K562 (cell line): ENCODE results near the gene CRTC3. TPM values are rescaled to one million over a fixed set of nuclear protein-coding genes. Genes with fewer than 3 reads are reported as not detected.

Experiments used
- ATAC-seq: fragments of 200-7000 bp; cut with Tn5 transposase; 3 replicates; pipeline ENCODE4 v1.9.1; 2020; ENCODE audit warnings: moderate library complexity
- BruUV-seq: library from RNA; stranded (reverse); fragments of 400-500 nt; replicated peaks from 2 replicates; lab custom pipeline; 2021; lab: Mats Ljungman, UMichigan
- CTCF ChIA-PET: fragments of 300-600 bp; formaldehyde crosslinking; extraction: SDS; loops from one replicate; lab custom pipeline; 2021; ENCODE audit warnings: low intra/inter-chr PET ratio; lab: Yijun Ruan, JAX
- POLR2A ChIA-PET: fragments of 300-600, 350-650 bp; sonication (Branson Sonifier 250); formaldehyde crosslinking; extraction: SDS; loops from one replicate; lab custom pipeline; 2021; ENCODE audit warnings: antibody characterized with exemption, inconsistent platforms; lab: Yijun Ruan, JAX
- DNase-seq, 4 experiments: peaks; one replicate each; pipeline versions ENCODE4 v3.0.0 to v3.0.0-alpha.2; 2011 to 2018; ENCODE audit warnings: low spot score in 3 of 4, mixed read lengths in 3 of 4; ENCODE audit errors: extremely low read depth in 1 of 4
- FAIRE-seq: peaks from 2 replicates; lab custom pipeline; 2011; peaks lifted over from hg19 to GRCh38; lab: Jason Lieb, UNC
- H2AFZ ChIP-seq: 2 replicates; pipeline ENCODE4 v1.6.0; 2011; ENCODE audit warnings: low read depth, low read length, control low read depth, inconsistent platforms
- H3K27ac ChIP-seq: fragments of 200-600 bp; 3 replicates; pipeline ENCODE4 v1.8.0; 2011; ENCODE audit warnings: low read depth, mild to moderate bottlenecking, control low read depth, inconsistent platforms, low read length, moderate library complexity, mixed read lengths; ENCODE audit errors: extremely low read depth
- H3K27me3 ChIP-seq, 2 experiments: fragments of 300-600 bp in 1 of 2; 2 replicates in 1 of 2; 3 replicates in 1 of 2; pipeline versions ENCODE4 v1.6.0 to v1.8.0; 2011; ENCODE audit warnings: inconsistent platforms in 2 of 2, low read length in 2 of 2, mild to moderate bottlenecking in 1 of 2, mixed read lengths in 1 of 2, moderate library complexity in 1 of 2; ENCODE audit not compliant: control insufficient read depth in 2 of 2, insufficient read depth in 2 of 2
- H3K36me3 ChIP-seq: fragments of 300-600 bp; 3 replicates; pipeline ENCODE4 v1.8.0; 2011; ENCODE audit warnings: mild to moderate bottlenecking, low read length, inconsistent platforms; ENCODE audit not compliant: control insufficient read depth, insufficient read depth
- H3K4me1 ChIP-seq, 2 experiments: fragments of 200-600 bp in 1 of 2; replicated peaks in 1 of 2; 2 replicates in 1 of 2; 3 replicates in 1 of 2; pipeline versions ENCODE4 v1.5.1 to v1.8.0; 2011; ENCODE audit warnings: inconsistent platforms in 2 of 2, low read length in 2 of 2, mild to moderate bottlenecking in 1 of 2, mixed read lengths in 1 of 2, moderate library complexity in 1 of 2; ENCODE audit not compliant: control insufficient read depth in 2 of 2, insufficient read depth in 2 of 2
- H3K4me2 ChIP-seq: 2 replicates; pipeline ENCODE4 v1.6.1; 2011; ENCODE audit warnings: low read length, control low read depth, inconsistent platforms, mixed read lengths; ENCODE audit not compliant: insufficient read depth
- H3K4me3 ChIP-seq: fragments of 200-600 bp; sonication (generic), shearing (Covaris generic); 2 replicates; pipeline ENCODE4 v1.5.1; 2016; ENCODE audit warnings: control low read depth, inconsistent platforms
- H3K79me2 ChIP-seq: fragments of 200-600 bp; 3 replicates; pipeline ENCODE4 v1.8.0; 2011; ENCODE audit warnings: low read length, inconsistent platforms; ENCODE audit not compliant: control insufficient read depth, insufficient read depth
- H3K9ac ChIP-seq, 2 experiments: 2 replicates each; pipeline versions ENCODE4 v1.6.0 to v1.6.1; 2011; ENCODE audit warnings: low read depth in 2 of 2, low read length in 2 of 2, control low read depth in 1 of 2, inconsistent platforms in 1 of 2, mild to moderate bottlenecking in 1 of 2, mixed read lengths in 1 of 2; ENCODE audit not compliant: insufficient read depth in 1 of 2
- H3K9me1 ChIP-seq: one replicate; pipeline ENCODE4 v1.6.0; 2011; ENCODE audit warnings: inconsistent platforms, mild to moderate bottlenecking, low read length, moderate library complexity; ENCODE audit not compliant: control insufficient read depth, insufficient read depth
- H3K9me3 ChIP-seq: replicated peaks from 2 replicates; pipeline ENCODE4 v1.5.1; 2011; ENCODE audit warnings: low read depth, low read length, inconsistent platforms; ENCODE audit not compliant: control insufficient read depth, insufficient read depth
- H4K20me1 ChIP-seq: replicated peaks from 2 replicates; pipeline ENCODE4 v1.6.1; 2011; ENCODE audit warnings: low read length, inconsistent platforms, mixed read lengths; ENCODE audit not compliant: control insufficient read depth, insufficient read depth
- BACH1 ChIP-seq: fragments of 200-800 bp; sonication (Bioruptor generic); IDR thresholded peaks from 2 replicates; pipeline ENCODE4 v1.6.1; 2016; ENCODE audit warnings: missing genetic modification characterization, missing compliant biosample characterization
- HDGF ChIP-seq: fragments of 450-650 bp; IDR thresholded peaks from 2 replicates; pipeline ENCODE4 v1.6.1; 2016
- MAFK ChIP-seq: IDR thresholded peaks from 2 replicates; pipeline ENCODE4 v1.6.1; 2011; ENCODE audit warnings: low read length, improper control_type of control experiment
- RUNX1 ChIP-seq: sonication (generic); IDR thresholded peaks from 2 replicates; pipeline ENCODE4 v1.6.1; 2016; ENCODE audit warnings: antibody characterized with exemption, low read depth
- TAL1 ChIP-seq: fragments of 450-650 bp; IDR thresholded peaks from 2 replicates; pipeline ENCODE4 v1.6.1; 2016; ENCODE audit warnings: mild to moderate bottlenecking
- ZKSCAN8 ChIP-seq: fragments of 200-800 bp; sonication (Bioruptor generic); IDR thresholded peaks from 2 replicates; pipeline ENCODE4 v1.6.1; 2016; ENCODE audit warnings: missing genetic modification characterization, missing compliant biosample characterization
- ZNF282 ChIP-seq: sonication (generic); formaldehyde crosslinking; IDR thresholded peaks from 2 replicates; pipeline ENCODE4 v1.8.1; 2023; ENCODE audit warnings: missing genetic modification reagents
- WGBS: fragments of 100-300 bp; shearing (Covaris generic); methylation state at CpG from one replicate; pipeline ENCODE4 v1.1.6; 2016; ENCODE audit warnings: low coverage, mixed read lengths; ENCODE audit not compliant: insufficient coverage; ENCODE audit errors: missing lambda C conversion rate; 5-methylcytosine and 5-hydroxymethylcytosine counted together
- in situ Hi-C: fragments of 300-500 bp; cut with MboI; formaldehyde crosslinking; loops from 4 replicates; pipeline ENCODE4 v1.15.0; 2018; ENCODE audit warnings: inconsistent platforms, mixed read lengths
- intact Hi-C: fragments of 100-400 bp; cut with micrococcal nuclease; formaldehyde crosslinking; loops from 2 replicates; pipeline ENCODE4 v1.14.2; 2022
- polyA plus RNA-seq, 8 experiments: library from polyadenylated mRNA; depleted of rRNA in 4 of 8; stranded (reverse) in 5 of 8; unstranded in 3 of 8; fragments of >200 nt; fragmentation: Nextera tagmentation in 2 of 8; fragmentation: Illumina TruSeq in 1 of 8; extraction: Ambion mirVana in 2 of 8; extraction: Trizol in 1 of 8; gene quantifications; 2 replicates each; pipeline versions ENCODE4 v1.2.1 to v1.2.3, GENCODE V29; 2011 to 2014; ENCODE audit warnings: inconsistent platforms in 1 of 8, missing spikeins in 1 of 8
- total RNA-seq, 7 experiments: library from RNA; depleted of rRNA in 6 of 7; stranded (reverse); fragments of >200 nt in 6 of 7; fragmentation: Illumina TruSeq in 2 of 7; extraction: Trizol in 2 of 7; gene quantifications; 2 replicates each; pipeline versions ENCODE4 v1.2.1 to v1.2.3, GENCODE V29; 2011 to 2021; ENCODE audit warnings: low replicate concordance in 1 of 7
- TF ChIP-seq, protein P1 (sequence below): fragments of 450-650 bp; IDR thresholded peaks from 2 replicates; pipeline ENCODE4 v1.6.1; 2016; ENCODE audit warnings: low read depth, mild to moderate bottlenecking, moderate library complexity
- TF ChIP-seq, protein P2 (sequence below): fragments of 450-650 bp; conservative IDR thresholded peaks from 2 replicates; pipeline ENCODE4 v1.6.1; 2016; ENCODE audit warnings: missing genetic modification characterization, low read depth, mild to moderate bottlenecking, control low read depth, missing compliant biosample characterization
- TF ChIP-seq, protein P3 (sequence below): sonication (generic); formaldehyde crosslinking; IDR thresholded peaks from 2 replicates; pipeline ENCODE4 v1.8.0; 2022; ENCODE audit warnings: mild to moderate bottlenecking, missing genetic modification reagents

The CRTC3 gene
- total and polyA plus RNA-seq, 9 of the 15 experiments (the other 6 are each of a cell fraction or from before 2014, with no cell fraction given): 1.2 to 19.0 (median 11.6) TPM

DNA sequence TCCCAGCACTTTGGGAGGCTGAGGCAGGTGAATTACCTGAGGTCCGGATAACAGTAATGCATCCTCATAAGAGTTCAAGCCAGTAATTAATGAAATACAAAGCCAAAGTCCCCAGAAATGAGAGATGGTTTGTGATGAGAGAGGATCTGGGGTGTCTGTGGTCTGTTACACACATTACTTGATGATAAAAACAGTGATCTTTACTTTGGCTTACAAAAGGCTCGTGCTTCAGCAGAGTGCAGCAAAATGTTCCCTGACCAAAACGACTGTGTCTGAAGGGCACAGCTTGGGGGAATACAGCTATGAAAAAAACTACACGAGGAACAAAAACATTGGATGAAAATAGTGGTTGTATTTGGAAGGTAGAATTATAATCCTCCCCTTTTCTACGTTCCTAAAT is 40.9 kb downstream of the CRTC3 start:
- DNase-seq (no peak), ATAC-seq (peak; percentile 33)
- in situ Hi-C loops (no loop called here), intact Hi-C loops (loop anchor here (2.0 kb wide), 1 partner anchor 28 kb away; no protein-coding TSS in a partner anchor)
- Histone ChIP-seq H3K36me3 (no peaks in the 10 kb centered on the region), H3K27ac (peak overlapping the region; percentile 70), H3K9me1 (peaks cover 4% of the 10 kb centered on the region), H3K27me3 (no peaks in the 10 kb centered on the region), H3K9me3 (no peaks in the 10 kb centered on the region), H3K9ac (peak overlapping the region in 1 of 2 experiments; percentile 47; a peak in 2 of 4 replicates), H4K20me1 (no peaks in the 10 kb centered on the region), H2AFZ (peak overlapping the region; percentile 60), H3K4me3 (no peak overlapping the region)
- 1% methylated on average over 5 of the region's 5 CpGs for WGBS
- POLR2A ChIA-PET: interaction anchor here (0.6 to 1.4 kb wide), 5 partner anchors 14 to 90 kb away, joined by 3 to 5 read pairs (median 4); no protein-coding TSS in a partner anchor
- TF ChIP-seq ZKSCAN8 (CRISPR knock-in tag): no peak
- TF ChIP-seq, protein P1, sequence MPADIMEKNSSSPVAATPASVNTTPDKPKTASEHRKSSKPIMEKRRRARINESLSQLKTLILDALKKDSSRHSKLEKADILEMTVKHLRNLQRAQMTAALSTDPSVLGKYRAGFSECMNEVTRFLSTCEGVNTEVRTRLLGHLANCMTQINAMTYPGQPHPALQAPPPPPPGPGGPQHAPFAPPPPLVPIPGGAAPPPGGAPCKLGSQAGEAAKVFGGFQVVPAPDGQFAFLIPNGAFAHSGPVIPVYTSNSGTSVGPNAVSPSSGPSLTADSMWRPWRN: 0 out of 2 replicates have a peak, but pooled peaks have one; percentile 3
- TF ChIP-seq, all 486 proteins: peak for 1
- Histone ChIP-seq H3K4me2 (peak overlapping the region; percentile 64), H3K4me1 (peaks cover 0 to 14% of the 10 kb centered on the region in 2 experiments; a peak in 3 of 5 replicates), H3K79me2 (no peaks in the 10 kb centered on the region; the same call in 2 of the 3 replicates)
- CTCF ChIA-PET: no interaction called here
- FAIRE-seq: no peak
- BruUV-seq: no TSS peak

DNA sequence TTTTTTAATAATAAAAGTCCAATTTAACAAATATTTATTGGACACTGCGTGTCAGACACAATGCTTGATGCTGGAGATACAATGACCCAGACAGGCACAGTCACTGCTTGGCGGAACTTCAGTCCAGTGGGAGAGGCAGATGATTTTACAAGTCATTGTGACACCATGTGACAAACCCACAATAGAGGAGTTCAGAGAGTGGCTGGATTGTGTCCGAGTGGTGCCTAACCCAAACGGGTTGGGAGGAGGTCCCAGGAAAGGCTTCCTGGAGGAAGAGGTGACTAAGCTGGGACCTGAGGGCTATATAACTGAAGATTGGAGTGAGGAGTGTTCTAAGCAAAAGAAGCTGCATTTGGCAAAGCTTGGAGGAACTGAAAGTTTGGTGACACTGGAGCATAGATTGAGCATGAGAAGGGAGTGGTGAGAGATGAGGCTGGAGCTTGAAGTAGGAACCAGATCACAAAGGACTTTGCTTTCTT is 41.4 kb downstream of the CRTC3 start:
- FAIRE-seq (peak; percentile 92), DNase-seq (peak; percentile 44 to 84 (median 60)), ATAC-seq (peak; percentile 99)
- Histone ChIP-seq H4K20me1 (no peaks in the 10 kb centered on the region), H3K9me3 (no peaks in the 10 kb centered on the region), H3K4me1 (peaks cover 2 to 14% of the 10 kb centered on the region in 2 experiments; a peak in 4 of 5 replicates), H3K79me2 (no peaks in the 10 kb centered on the region; the same call in 2 of the 3 replicates), H3K9ac (peak overlapping the region; percentile 32 to 47; a peak in 3 of 4 replicates), H3K27me3 (no peaks in the 10 kb centered on the region), H3K4me2 (peak overlapping the region; percentile 64; the same call in 1 of the 2 replicates), H3K9me1 (peaks cover 4% of the 10 kb centered on the region), H3K4me3 (no peak overlapping the region), H2AFZ (peak overlapping the region; percentile 60), H3K27ac (peak overlapping the region; percentile 70), H3K36me3 (no peaks in the 10 kb centered on the region)
- in situ Hi-C loops: no loop called here
- 3% methylated on average over 4 of the region's 4 CpGs for WGBS
- ChIA-PET POLR2A (interaction anchor here (0.7 to 1.9 kb wide), 7 partner anchors 9 to 40 kb away, joined by 3 to 7 read pairs (median 3); no protein-coding TSS in a partner anchor), CTCF (no interaction called here)
- BruUV-seq: no TSS peak
- intact Hi-C loops: loop anchor here (2.0 kb wide), 1 partner anchor 28 kb away; no protein-coding TSS in a partner anchor
- TF ChIP-seq TAL1: 0 out of 2 replicates have a peak, but pooled peaks have one; percentile 10
- TF ChIP-seq, protein P2, sequence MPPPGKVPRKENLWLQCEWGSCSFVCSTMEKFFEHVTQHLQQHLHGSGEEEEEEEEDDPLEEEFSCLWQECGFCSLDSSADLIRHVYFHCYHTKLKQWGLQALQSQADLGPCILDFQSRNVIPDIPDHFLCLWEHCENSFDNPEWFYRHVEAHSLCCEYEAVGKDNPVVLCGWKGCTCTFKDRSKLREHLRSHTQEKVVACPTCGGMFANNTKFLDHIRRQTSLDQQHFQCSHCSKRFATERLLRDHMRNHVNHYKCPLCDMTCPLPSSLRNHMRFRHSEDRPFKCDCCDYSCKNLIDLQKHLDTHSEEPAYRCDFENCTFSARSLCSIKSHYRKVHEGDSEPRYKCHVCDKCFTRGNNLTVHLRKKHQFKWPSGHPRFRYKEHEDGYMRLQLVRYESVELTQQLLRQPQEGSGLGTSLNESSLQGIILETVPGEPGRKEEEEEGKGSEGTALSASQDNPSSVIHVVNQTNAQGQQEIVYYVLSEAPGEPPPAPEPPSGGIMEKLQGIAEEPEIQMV (tag): no peak
- no peak for TF ChIP-seq ZNF282
- TF ChIP-seq RUNX1: no peak
- TF ChIP-seq BACH1 (tag): peak; percentile 50; the same call in 1 of the 2 replicates
- 0 out of 2 replicates have a peak, but pooled peaks have one; percentile 53 for TF ChIP-seq HDGF
- peak; percentile 59; the same call in 1 of the 2 replicates for TF ChIP-seq MAFK
- TF ChIP-seq, protein P3, sequence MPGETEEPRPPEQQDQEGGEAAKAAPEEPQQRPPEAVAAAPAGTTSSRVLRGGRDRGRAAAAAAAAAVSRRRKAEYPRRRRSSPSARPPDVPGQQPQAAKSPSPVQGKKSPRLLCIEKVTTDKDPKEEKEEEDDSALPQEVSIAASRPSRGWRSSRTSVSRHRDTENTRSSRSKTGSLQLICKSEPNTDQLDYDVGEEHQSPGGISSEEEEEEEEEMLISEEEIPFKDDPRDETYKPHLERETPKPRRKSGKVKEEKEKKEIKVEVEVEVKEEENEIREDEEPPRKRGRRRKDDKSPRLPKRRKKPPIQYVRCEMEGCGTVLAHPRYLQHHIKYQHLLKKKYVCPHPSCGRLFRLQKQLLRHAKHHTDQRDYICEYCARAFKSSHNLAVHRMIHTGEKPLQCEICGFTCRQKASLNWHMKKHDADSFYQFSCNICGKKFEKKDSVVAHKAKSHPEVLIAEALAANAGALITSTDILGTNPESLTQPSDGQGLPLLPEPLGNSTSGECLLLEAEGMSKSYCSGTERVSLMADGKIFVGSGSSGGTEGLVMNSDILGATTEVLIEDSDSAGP (CRISPR knock-in tag): no peak
